Upper lobe of left lung (tissue), 6 donors: ENCODE results near the gene R3HDM2. TPM values are rescaled to one million over a fixed set of nuclear protein-coding genes. Genes with fewer than 3 reads are reported as not detected.

Experiments used
- ATAC-seq, 2 donors: fragments of 200-7000 bp; cut with Tn5 transposase; one replicate each; pipeline ENCODE4 v1.9.1; 2022; ENCODE audit warnings: mild to moderate bottlenecking in 2 of 2, moderate library complexity in 2 of 2; ENCODE audit not compliant: low FRiP score in 2 of 2
- DNase-seq, 2 donors: peaks; one replicate each; pipeline ENCODE4 v3.0.0-alpha.2; 2019 to 2020
- H3K27ac ChIP-seq, 4 donors: fragments of 200-600 bp; sonication (generic); one replicate each; pipeline ENCODE4 v1.5.1; 2016 to 2019
- H3K27me3 ChIP-seq, 4 donors: fragments of 200-600 bp; sonication (generic); one replicate each; pipeline ENCODE4 v1.5.1; 2017 to 2019
- H3K36me3 ChIP-seq, 4 donors: fragments of 200-600 bp; sonication (generic); one replicate each; pipeline ENCODE4 v1.5.1; 2016 to 2019
- H3K4me1 ChIP-seq, 4 donors: fragments of 200-600 bp; sonication (generic); one replicate each; pipeline ENCODE4 v1.5.1; 2018 to 2019
- H3K4me3 ChIP-seq, 4 donors: fragments of 200-600 bp; sonication (generic); one replicate each; pipeline ENCODE4 v1.5.1; 2017 to 2019; ENCODE audit warnings: mild to moderate bottlenecking in 2 of 4, moderate library complexity in 1 of 4
- H3K9me3 ChIP-seq, 4 donors: fragments of 200-600 bp; sonication (generic); one replicate each; pipeline ENCODE4 v1.5.1; 2018 to 2019
- CTCF ChIP-seq, 6 experiments: fragments of 450-650 bp in 4 of 6; fragments of 200-600 bp in 2 of 6; sonication (generic) in 2 of 6; IDR thresholded peaks; one replicate each; pipeline ENCODE4 v1.5.1; 2016 to 2019; ENCODE audit warnings: antibody characterized with exemption in 6 of 6
- EP300 ChIP-seq, 4 donors: sonication (generic); formaldehyde crosslinking; IDR thresholded peaks; one replicate each; pipeline ENCODE4 v1.5.1; 2017; ENCODE audit warnings: antibody characterized with exemption in 4 of 4, control low read depth in 2 of 4
- POLR2A ChIP-seq, 4 donors: fragments of 450-650 bp; IDR thresholded peaks; one replicate each; pipeline ENCODE4 v1.5.1; 2016 to 2017; ENCODE audit warnings: antibody characterized with exemption in 4 of 4, mild to moderate bottlenecking in 2 of 4
- POLR2AphosphoS5 ChIP-seq, 2 donors: sonication (generic); formaldehyde crosslinking; IDR thresholded peaks; one replicate each; pipeline ENCODE4 v1.5.1; 2017; ENCODE audit warnings: antibody characterized with exemption in 2 of 2
- WGBS, 2 donors: methylation state at CpG; one replicate each; pipeline ENCODE4 v1.1.5; 2017 to 2018; 5-methylcytosine and 5-hydroxymethylcytosine counted together
- total RNA-seq, 6 donors: library from RNA; depleted of rRNA in 4 of 6; stranded (reverse); fragments of >200 nt in 4 of 6; gene quantifications; one replicate each; pipeline versions ENCODE4 v1.1.0 to v1.2.1, GENCODE V29; 2016 to 2021
- donor health status: DM: no; HTN: no; CAD: no; lungs with moderate emphysema.
- donor health status: DM: no; HTN: yes; CAD: no; lungs with severe emphysema.

The R3HDM2 gene
- total RNA-seq, 6 donors from 2014 or later = 39.2 to 94.3 (median 59.2) TPM

DNA sequence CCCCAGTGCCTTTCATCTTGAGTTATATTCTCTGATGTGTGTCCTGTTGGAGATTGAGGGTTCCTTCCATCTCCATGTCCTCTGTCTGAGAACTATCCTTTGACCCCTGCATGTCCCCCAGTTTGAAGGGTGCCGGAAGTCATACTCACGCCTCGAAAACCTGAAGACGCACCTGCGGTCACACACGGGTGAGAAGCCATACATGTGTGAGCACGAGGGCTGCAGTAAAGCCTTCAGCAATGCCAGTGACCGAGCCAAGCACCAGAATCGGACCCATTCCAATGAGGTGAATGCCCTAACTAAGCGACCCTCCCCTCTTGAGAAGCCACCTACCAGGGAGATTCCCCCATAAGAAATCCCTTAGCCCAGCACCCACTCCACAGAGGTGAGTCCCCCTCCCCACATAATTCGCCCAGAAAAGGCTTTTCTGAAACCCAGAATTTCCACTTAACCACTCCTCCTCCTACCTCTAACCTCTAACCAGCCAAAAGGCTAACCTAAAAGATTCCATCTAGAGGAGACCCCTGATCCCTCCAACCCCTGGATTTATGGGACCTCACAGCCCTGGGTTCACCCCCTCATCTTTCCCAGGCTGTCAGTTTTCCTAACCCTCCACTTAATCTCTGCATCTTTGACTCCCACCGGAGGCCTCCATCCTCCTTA is 36.5 kb upstream of the R3HDM2 start:
- DNase-seq (no peak), ATAC-seq (no peak)
- H3K9me3 ChIP-seq = no peaks in the 10 kb centered on the region
- peaks cover 0 to 14% (median 0%) of the 10 kb centered on the region in 4 donors for H3K36me3 ChIP-seq
- TF ChIP-seq POLR2AphosphoS5 (IDR thresholded peaks at IDR 0.05) (no peak), POLR2A (IDR thresholded peaks at IDR 0.05) (no peak), EP300 (IDR thresholded peaks at IDR 0.05) (no peak), CTCF (IDR thresholded peaks at IDR 0.05) (no peak)
- WGBS, 2 donors = 87 to 88% methylated on average over 6 to 12 of the region's 12 CpGs
- H3K4me1 ChIP-seq = peaks cover under 1 to 7% (median 5%) of the 10 kb centered on the region in 4 donors
- no peaks in the 10 kb centered on the region for H3K27me3 ChIP-seq
- H3K27ac ChIP-seq = no peak overlapping the region
- no peak overlapping the region for H3K4me3 ChIP-seq

DNA sequence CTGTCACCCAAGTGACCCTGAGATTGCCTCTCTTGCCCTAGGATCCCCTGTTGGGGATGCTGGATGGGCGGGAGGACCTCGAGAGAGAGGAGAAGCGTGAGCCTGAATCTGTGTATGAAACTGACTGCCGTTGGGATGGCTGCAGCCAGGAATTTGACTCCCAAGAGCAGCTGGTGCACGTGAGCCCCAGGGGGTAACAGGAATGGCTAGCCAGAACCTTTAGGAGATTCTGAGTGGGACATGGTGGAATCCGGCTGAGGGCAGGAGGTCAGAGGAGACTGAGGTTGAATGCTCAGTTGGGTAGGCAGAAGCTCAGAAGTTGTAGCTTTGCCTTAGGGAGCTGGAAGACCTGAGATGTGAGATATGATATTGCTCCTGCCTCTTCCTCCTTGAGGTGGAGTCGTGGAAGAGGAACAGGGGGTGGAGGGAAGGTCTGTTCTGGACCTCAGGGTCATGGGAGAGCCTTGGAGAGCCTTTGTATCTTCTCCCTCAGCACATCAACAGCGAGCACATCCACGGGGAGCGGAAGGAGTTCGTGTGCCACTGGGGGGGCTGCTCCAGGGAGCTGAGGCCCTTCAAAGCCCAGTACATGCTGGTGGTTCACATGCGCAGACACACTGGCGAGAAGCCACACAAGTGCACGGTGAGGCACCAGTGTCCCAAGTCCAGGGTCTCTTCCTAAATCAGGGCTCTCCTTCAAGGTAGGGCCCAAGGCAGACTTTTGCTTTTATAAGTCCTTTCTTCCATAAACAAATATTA is 35.1 kb upstream of the R3HDM2 start:
- DNase-seq (no peak), ATAC-seq (no peak)
- H3K4me3 ChIP-seq = no peak overlapping the region
- no peak overlapping the region for H3K27ac ChIP-seq
- H3K27me3 ChIP-seq = peaks cover 0 to 6% (median 2%) of the 10 kb centered on the region in 4 donors
- no peaks in the 10 kb centered on the region for H3K9me3 ChIP-seq
- 69 to 74% methylated on average over 12 to 14 of the region's 14 CpGs for WGBS, 2 donors
- peaks cover 0 to 14% (median 0%) of the 10 kb centered on the region in 4 donors for H3K36me3 ChIP-seq
- H3K4me1 ChIP-seq = peaks cover 15 to 21% (median 19%) of the 10 kb centered on the region in 4 donors
- no peak for TF ChIP-seq POLR2AphosphoS5 (IDR thresholded peaks at IDR 0.05)
- no peak for TF ChIP-seq CTCF (IDR thresholded peaks at IDR 0.05)
- no peak for TF ChIP-seq POLR2A (IDR thresholded peaks at IDR 0.05)
- TF ChIP-seq EP300 (IDR thresholded peaks at IDR 0.05) = no peak

DNA sequence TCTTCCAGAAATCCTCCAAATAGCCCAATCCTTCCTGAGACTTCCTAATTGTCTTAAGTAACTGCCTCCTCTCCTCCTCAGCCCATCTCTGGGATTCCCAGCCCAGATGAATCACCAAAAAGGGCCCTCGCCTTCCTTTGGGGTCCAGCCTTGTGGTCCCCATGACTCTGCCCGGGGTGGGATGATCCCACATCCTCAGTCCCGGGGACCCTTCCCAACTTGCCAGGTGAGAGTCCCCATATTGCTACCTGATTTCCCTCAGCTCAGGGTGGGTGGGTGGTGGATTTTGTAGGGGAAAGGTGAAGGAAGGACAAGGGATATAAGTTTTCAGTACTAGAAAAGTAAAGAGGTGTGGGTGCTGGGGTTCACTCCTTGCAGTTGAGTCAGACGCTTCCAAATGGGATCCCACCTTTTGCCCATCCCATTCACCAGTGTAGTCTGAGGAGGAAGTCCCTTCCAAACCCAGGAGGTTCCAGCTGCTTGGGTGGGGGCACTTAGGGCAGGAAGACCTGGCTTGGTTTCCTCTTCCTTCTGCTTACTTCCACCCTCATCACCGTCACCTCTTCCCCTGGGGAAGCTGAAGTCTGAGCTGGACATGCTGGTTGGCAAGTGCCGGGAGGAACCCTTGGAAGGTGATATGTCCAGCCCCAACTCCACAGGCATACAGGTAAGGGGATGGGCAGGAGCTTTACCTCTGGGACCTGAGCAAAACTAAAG is 34.3 kb upstream of the R3HDM2 start:
- H3K4me3 ChIP-seq = no peak overlapping the region
- H3K9me3 ChIP-seq = no peaks in the 10 kb centered on the region
- TF ChIP-seq POLR2AphosphoS5 (IDR thresholded peaks at IDR 0.05) = no peak
- no peak for TF ChIP-seq CTCF (IDR thresholded peaks at IDR 0.05)
- TF ChIP-seq EP300 (IDR thresholded peaks at IDR 0.05) = no peak
- TF ChIP-seq POLR2A (IDR thresholded peaks at IDR 0.05) = no peak
- ATAC-seq = no peak
- H3K27me3 ChIP-seq = peaks cover 0 to 9% (median 4%) of the 10 kb centered on the region in 4 donors
- H3K27ac ChIP-seq = no peak overlapping the region
- H3K36me3 ChIP-seq = peaks cover 0 to 13% (median 0%) of the 10 kb centered on the region in 4 donors
- no peak for DNase-seq
- 74 to 81% methylated on average over 6 of the region's 6 CpGs for WGBS, 2 donors
- H3K4me1 ChIP-seq = peaks cover 22 to 28% (median 26%) of the 10 kb centered on the region in 4 donors

- peaks cover 26 to 35% (median 30%) of the 10 kb centered on the region in 4 donors for H3K4me1 ChIP-seq
- no peaks in the 10 kb centered on the region for H3K9me3 ChIP-seq
- no peak overlapping the region for H3K27ac ChIP-seq
- DNase-seq (no peak), ATAC-seq (no peak)
- H3K4me3 ChIP-seq = no peak overlapping the region
- whole genome bisulfite sequencing, 2 donors = 90 to 96% methylated on average over 12 of the region's 12 CpGs
- peaks cover 0 to 6% (median 0%) of the 10 kb centered on the region in 4 donors for H3K36me3 ChIP-seq
- TF ChIP-seq EP300 (IDR thresholded peaks at IDR 0.05) = no peak
- no peak for TF ChIP-seq POLR2AphosphoS5 (IDR thresholded peaks at IDR 0.05)
- no peak for TF ChIP-seq CTCF (IDR thresholded peaks at IDR 0.05)
- no peak for TF ChIP-seq POLR2A (IDR thresholded peaks at IDR 0.05)
- peaks cover 0 to 9% (median 4%) of the 10 kb centered on the region in 4 donors for H3K27me3 ChIP-seq
Measured at GRCh38 chr12:57464569-57464968, 33.7 kb upstream of the R3HDM2 start.
